Fibroblast of lung (primary cell): ENCODE data around the gene DNAJC27.

Experiments used
- CTCF ChIP-seq, 2 donors: IDR thresholded peaks in 1 of 2; conservative IDR thresholded peaks in 1 of 2; 1 replicate in 1 of 2; 2 replicates in 1 of 2; pipeline ENCODE4 v1.5.1; 2011 to 2012; ENCODE audit warnings: low read length in 2 of 2, control low read depth in 1 of 2, inconsistent platforms in 1 of 2, low read depth in 1 of 2, mild to moderate bottlenecking in 1 of 2
- EZH2 ChIP-seq: IDR thresholded peaks from 2 replicates; pipeline ENCODE4 v1.5.1; 2012; ENCODE audit warnings: low read length, control low read depth, mild to moderate bottlenecking; ENCODE audit errors: missing control alignments

- TF ChIP-seq CTCF (conservative IDR thresholded peaks at IDR 0.05 in 1 of 2, IDR thresholded peaks at IDR 0.05 in 1 of 2; ENCODE audit: low read depth in 1 of 2, low read length in 2 of 2) (no peak), EZH2 (no peak)
Measured at GRCh38 chr2:24935145-24935544, 36.6 kb downstream of the DNAJC27 start.
